Brain microvascular endothelial cell (primary cell): Measurements from ENCODE around the gene NXPE3.

Experiments used
- DNase-seq: peaks from one replicate; pipeline ENCODE4 v3.0.0-alpha.2; 2020
- H3K27ac ChIP-seq: fragments of 250-450 bp; sonication (Bioruptor Pico); 2 replicates; pipeline ENCODE4 v1.5.1; 2020; ENCODE audit warnings: mild to moderate bottlenecking, moderate library complexity
- H3K27me3 ChIP-seq: fragments of 250-450 bp; sonication (Bioruptor Pico); replicated peaks from 2 replicates; pipeline ENCODE4 v1.5.1; 2020; ENCODE audit warnings: mild to moderate bottlenecking
- H3K36me3 ChIP-seq: fragments of 250-450 bp; sonication (Bioruptor Pico); replicated peaks from 2 replicates; pipeline ENCODE4 v1.5.1; 2020; ENCODE audit warnings: mild to moderate bottlenecking
- H3K4me3 ChIP-seq: 2 replicates; pipeline ENCODE4 v1.5.1; 2011; ENCODE audit warnings: low read depth, mild to moderate bottlenecking, control low read depth, low read length, moderate library complexity
- CTCF ChIP-seq: IDR thresholded peaks from 2 replicates; pipeline ENCODE4 v1.5.1; 2011; ENCODE audit warnings: low read depth, mild to moderate bottlenecking, moderate library complexity, low read length, control low read depth, inconsistent platforms; ENCODE audit errors: missing control alignments
- in situ Hi-C: cut with HindIII; loops from 2 replicates; pipeline ENCODE4 v1.10.0; 2017; ENCODE audit warnings: low sequenced_read_pairs, low pct_ligation_motif_present

NXPE3 gene

DNA sequence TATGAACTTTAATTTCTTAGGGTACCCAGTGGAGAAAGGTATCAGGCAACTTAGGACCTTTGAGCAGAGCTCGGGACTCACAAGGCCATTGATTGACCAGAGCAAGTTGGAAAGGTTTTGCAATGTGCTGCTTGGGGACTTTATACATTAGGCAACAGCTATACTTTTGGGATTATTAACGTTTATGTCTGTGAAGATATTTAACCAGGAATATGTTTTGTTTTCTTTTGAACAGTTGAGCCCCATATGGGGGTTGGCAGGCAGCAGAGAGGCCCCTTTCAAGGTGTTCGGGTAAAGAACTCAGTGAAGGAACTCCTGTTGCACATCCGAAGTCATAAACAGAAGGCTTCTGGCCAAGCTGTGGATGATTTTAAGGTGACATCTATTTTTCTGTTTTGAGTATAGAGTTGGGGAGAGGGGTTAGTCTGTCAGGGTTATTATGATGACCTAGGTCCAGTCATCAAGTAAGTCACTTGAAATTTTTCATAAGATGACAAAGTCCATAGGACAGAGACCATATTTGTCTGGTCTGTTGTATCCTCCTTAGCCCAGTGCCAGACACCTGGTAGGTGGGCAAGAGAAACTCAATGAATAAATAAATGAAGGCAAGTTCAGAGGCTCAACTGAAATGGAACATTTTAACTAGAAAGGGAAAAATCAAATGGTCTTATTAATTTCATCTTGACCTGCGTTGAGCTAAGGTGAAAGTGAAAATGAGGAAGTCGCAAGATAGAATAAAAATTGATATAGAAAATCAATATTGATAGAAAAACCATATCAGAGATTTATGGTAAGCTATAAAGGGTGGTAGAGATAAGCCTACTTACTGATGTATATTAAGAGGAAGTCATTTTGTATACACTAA lies 73.1 kb downstream of the NXPE3 start:
- Histone ChIP-seq H3K27ac (peak overlapping the region; percentile 93), H3K27me3 (no peaks in the 10 kb centered on the region), H3K36me3 (peaks cover 61% of the 10 kb centered on the region), H3K4me3 (peak overlapping the region; percentile 74)
- in situ Hi-C loops = loop anchor here (25.0 kb wide), 1 partner anchor 235 kb away; no protein-coding TSS in a partner anchor
- no peak for TF ChIP-seq CTCF
- no peak for DNase-seq

- Histone ChIP-seq H3K36me3 (peaks cover 70% of the 10 kb centered on the region), H3K27me3 (no peaks in the 10 kb centered on the region), H3K27ac (no peak overlapping the region), H3K4me3 (no peak overlapping the region)
- in situ Hi-C loops = loop anchor here (25.0 kb wide), 1 partner anchor 234 kb away; no protein-coding TSS in a partner anchor
- DNase-seq = no peak
- no peak for TF ChIP-seq CTCF
Observed at GRCh38 chr3:101852983-101853840, 74.2 kb downstream of the NXPE3 start.

DNA sequence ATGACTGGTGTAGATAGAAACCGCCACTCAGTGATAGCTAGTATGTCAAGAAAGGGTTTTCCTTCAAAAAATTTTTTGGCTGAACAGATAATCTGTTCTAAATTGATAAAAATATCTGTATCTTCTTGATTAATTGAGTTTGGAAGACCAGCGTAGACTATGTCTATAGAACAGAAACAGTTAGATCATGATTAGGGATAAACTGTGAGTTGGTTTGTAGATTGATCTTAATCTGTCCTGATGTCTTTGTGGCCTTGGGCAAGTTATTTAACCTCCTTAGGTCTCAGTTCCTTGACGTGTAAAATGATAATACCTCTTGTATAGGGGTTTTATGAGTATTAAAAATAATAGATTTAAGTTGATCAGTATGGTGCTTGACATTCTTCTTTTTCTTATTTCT lies 75.0 kb downstream of the NXPE3 start:
- no peak for DNase-seq
- Histone ChIP-seq H3K27me3 (no peaks in the 10 kb centered on the region), H3K36me3 (peaks cover 78% of the 10 kb centered on the region), H3K4me3 (no peak overlapping the region), H3K27ac (no peak overlapping the region)
- no peak for TF ChIP-seq CTCF
- in situ Hi-C loops = loop anchor here (25.0 kb wide), 1 partner anchor 233 kb away; no protein-coding TSS in a partner anchor

GRCh38 chr3:101854608-101855304 lies 75.7 kb downstream of the NXPE3 start:
- Histone ChIP-seq H3K36me3 (peaks cover 83% of the 10 kb centered on the region), H3K4me3 (no peak overlapping the region), H3K27ac (no peak overlapping the region)

More at GRCh38 chr3:101854608-101855304, 75.7 kb downstream of the NXPE3 start:
- no peak for TF ChIP-seq CTCF
- in situ Hi-C loops = loop anchor here (25.0 kb wide), 1 partner anchor 233 kb away; no protein-coding TSS in a partner anchor
- H3K27me3 ChIP-seq = no peaks in the 10 kb centered on the region
- DNase-seq = no peak
